Measurements from ENCODE around the gene MRPL50.

Gene MRPL50

DNA sequence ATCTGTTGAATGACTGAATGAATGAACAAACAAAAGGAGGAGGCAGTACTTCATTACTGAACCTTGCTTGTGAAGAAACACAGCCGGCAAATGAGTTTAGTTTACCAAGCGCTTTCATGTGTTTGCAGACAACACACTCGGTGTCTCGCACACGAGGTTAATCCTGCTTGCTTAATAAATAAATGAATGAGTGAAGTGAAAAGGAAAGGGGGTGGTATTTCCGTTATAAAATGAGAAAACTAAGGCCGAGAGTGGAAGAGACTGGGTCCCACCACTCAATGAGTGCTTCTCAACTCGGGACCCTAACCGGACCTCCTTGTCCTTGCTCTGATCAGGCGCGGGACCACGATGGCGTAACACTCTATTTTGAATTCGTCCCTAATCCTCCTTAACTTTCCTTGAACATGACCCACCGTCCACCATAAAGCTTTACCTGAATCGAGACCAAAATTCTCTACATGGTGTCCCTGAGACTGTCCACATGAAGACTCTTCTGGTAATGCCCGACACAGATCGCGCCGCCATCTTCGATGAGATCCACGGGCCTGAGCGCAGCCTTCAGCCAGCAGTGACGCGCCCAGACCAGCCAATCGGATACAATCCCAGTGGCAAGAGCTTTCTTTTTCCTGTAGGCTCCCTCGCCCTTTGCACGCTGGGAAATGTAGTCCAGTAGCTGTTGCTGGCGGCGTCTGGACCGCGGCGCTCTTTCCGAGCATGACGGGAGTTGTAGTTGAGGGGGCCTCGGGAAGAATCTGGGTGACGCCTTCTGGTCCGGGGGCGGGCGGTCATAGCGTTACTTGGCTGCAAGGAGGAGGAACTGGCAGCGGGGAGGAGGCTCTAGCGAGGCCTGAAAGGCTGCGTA lies at the start of gene MRPL50, which contains the start of gene ZNF189:
MRPL50 (minus strand) TSS at position 551 of the 862 bp plus-strand sequence; CDS start at position 525, 26 bp downstream.
ZNF189 (plus strand) TSS at position 784 of the 862 bp plus-strand sequence. CDS start 306 bp downstream, outside the sequence.
- peak; percentile 96 for FAIRE-seq

- FAIRE-seq, result no peak
Observed at GRCh38 chr9:101446732-101447131, 48.3 kb upstream of the MRPL50 start.

DNA sequence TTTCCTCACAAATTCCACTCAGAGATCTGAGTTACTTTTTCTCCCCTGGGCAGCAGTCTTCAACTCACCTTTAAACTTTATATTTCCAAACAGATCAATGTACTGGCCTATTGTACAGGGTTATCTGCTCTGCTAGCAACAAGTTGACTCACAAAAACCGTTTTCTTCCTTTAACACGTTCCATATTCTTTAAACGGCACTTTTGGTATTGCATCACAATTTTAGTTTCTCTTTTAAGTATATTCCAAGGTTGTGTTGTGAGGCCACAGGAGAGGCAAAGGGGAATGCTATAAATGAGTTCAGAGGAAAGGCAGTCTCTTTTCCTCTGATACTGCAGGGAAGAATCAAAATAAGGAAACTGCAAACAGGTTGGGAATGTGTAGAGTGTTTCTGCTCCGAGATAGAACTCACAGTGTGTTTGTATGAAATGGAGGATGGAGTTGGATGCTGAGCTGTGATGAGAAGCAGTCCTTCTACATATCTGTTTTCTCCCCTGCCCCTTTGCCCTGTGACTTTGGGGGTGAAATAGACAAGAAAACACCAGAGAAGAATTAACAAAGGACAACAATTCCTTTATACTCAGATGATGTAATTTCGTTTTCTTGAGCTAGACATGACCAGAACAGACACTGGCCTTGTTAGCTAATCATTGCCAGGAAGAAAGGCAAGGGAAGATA lies 47.1 kb upstream of the MRPL50 start:
- FAIRE-seq, result no peak

GRCh38 chr9:101443364-101443771 lies 45.0 kb upstream of the MRPL50 start:
- no peak for FAIRE-seq

GRCh38 chr9:101442736-101443135 lies 44.3 kb upstream of the MRPL50 start:
- no peak for FAIRE-seq

GRCh38 chr9:101442318-101442717 lies 43.9 kb upstream of the MRPL50 start:
- FAIRE-seq, result no peak

DNA sequence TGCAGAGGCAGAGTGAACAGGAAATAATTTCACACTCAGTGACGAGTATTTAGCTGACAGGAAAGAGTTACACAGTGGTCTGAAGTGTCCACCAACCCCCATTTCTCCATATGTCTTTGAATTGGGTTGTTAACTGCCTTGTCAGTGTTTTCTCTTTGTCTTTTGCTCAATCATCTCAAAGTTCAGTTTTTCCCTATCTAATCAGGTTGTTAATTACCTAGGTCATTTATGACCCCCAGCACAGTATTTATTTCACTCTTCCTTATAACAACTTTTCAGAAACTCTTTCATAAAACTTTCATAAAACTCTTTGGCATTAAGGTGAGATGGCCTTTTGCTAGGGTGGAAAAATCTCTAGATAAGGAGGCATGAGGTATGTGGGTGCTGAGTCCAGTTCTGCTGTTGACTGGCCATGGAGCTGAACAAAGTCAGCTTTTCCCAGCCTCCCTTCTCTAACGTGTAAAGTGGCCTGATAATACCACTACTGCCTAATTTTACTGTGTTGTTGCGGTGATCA lies 42.4 kb upstream of the MRPL50 start:
- no peak for FAIRE-seq

GRCh38 chr9:101438523-101438922 lies 40.1 kb upstream of the MRPL50 start:
- FAIRE-seq, result no peak

GRCh38 chr9:101437806-101438232 lies 39.4 kb upstream of the MRPL50 start:
- no peak for FAIRE-seq

DNA sequence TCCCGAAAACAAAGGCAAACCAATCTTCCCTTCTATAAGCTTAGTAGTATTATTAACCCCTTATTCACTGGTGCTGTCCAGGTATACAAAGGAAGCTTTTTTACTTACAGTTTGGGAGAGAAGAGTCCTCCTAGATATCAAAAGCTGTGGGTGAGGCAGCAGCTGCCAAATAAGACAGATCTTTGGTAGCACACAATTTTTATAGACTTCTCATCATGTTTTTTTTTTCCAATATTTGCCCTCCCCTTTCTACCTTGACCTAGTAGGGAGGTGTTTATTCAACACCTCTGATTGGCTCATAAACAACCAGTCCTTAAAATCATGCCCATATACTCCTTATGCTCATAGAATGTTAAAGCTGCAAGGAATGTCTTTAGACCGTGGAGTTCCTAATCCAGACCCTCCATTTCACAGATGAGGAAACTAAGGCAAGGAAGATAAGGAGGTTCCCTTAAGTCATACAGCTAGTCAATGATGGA lies 37.2 kb upstream of the MRPL50 start, which contains the start of gene ALDOB:
ALDOB (minus strand) TSS at position 174 of the 479 bp plus-strand sequence. CDS start 4,887 bp downstream, outside the sequence.
- no peak for FAIRE-seq

DNA sequence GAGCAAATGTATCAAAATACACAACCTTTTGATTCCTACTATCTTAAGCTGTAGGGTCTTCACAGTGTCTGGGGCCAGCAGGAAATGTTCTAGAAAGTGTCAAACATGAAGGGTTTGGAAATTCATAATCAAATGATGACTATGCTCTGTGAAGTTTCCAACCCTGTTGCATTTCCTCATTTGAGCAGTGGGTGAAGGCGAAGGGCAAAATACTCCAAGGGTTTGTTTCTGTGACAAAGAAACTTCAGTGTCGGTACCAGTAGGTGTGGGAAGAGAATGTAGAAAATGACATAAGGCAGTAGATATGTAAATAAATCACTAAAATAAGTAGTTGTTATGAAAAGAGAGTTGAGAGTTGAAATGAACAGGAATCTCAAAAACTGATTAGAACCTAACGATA lies 36.6 kb upstream of the MRPL50 start:
- no peak for FAIRE-seq

- FAIRE-seq, result no peak
Observed at GRCh38 chr9:101433229-101433628, 34.8 kb upstream of the MRPL50 start.

DNA sequence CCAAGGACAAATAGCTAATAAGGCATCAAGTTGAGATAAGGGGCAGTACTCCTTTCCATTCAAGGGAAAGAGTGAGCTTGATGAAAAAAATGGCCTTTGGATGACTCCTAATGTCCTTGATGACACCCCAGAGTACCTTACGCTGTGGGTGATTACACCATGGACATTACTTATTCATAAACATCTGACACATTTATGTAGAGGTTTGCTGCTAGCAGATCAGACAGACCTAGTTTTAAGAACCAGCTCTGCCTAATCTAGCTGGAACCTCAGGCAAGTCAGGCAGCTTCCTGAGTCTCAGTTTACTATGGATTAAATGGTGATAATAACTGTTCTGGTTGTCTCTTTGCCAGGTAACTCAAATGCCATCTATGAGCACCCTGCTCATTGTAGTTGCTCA lies 34.3 kb upstream of the MRPL50 start:
- no peak for FAIRE-seq

GRCh38 chr9:101432171-101432570 lies 33.8 kb upstream of the MRPL50 start:
- no peak for FAIRE-seq

GRCh38 chr9:101429736-101430135 lies 31.3 kb upstream of the MRPL50 start:
- FAIRE-seq, result no peak

DNA sequence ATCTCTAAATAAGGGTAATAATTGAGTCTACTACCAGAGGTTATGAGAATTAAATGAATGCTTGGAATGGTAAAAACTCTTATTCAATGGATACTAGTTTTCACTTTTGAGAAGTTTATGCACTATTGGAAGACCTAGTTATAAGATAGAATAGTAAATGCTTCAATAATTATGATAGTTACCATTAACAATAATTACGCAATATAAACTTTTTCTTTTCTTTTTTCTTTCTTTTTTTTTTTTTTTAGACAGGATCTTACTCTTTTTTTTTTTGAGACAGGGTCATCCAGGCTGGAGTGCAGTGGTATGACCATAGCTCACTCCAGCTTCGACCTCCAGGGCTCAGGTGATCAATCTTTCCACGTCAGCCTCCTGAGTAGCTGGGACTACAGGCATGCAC lies 30.5 kb upstream of the MRPL50 start:
- no peak for FAIRE-seq

DNA sequence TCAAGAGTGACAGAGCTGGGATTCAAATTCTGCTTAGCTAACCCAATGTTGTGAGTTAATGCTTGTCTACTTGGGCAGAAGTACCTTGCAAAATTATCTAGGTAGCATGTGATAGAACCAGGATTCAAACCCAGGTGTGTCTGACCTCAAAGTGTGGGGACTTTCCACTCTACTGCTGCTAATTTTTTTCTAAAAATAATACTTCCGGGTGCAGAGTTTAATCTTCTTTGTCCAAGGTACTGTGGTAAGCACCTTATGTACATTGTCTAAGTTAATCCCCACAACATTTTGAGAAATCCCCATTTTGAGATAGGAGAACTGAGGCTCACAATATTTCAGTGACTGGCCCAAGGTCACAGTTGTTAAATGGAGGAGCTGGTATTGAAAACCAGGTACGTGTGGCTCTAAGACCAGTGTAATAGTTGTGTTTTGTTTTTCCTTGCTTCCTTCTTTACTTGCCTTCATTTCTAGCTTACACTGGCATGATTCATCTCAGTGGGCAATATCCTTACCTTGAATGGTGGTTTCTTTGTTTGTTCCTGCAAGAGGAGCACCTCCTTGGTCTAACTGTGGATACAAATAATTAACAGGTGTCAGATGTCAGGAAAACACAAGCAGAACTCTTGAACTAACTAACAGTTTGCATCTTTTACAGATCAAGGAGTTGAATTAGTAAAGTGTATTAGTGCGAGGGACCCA lies 29.7 kb upstream of the MRPL50 start:
- no peak for FAIRE-seq

DNA sequence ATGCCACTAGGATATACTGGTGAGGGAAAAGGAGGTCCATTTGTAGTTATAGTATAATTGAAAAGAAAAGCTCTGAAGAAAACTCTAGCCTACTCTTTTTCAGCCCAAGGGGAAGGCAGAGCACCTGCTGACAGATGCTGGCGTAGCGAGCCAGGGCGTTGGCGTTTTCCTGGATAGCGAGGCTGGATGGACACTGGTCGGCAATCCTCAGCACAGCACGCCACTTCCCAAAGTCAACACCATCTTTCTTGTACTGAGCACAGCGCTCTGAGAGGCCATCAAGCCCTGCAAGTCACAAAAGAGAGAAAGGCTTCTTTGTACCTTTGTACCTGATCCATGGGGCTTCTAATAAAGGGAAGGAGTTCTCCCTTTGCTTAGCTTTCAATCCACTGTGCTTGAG lies 28.9 kb upstream of the MRPL50 start:
- no peak for FAIRE-seq

DNA sequence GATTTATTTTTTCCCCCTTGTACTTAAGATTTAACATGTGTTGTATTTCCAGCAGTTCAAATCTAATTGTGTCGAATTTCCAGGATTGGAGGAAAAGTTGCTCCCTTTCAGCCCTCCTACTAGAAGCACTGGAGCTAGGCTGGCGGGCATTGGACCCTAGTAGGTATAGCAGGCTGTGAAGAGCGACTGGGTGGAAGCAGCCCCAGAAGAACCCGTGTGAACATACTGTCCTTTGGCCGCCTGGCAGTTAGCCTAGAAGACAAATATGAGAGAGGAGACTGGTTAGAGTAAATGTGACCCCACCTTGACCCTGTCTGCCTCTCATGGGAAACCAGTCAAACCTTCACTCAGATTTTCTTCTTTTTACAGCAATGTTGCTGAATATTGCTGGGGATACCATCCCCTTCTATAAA lies 23.2 kb upstream of the MRPL50 start:
- no peak for FAIRE-seq

DNA sequence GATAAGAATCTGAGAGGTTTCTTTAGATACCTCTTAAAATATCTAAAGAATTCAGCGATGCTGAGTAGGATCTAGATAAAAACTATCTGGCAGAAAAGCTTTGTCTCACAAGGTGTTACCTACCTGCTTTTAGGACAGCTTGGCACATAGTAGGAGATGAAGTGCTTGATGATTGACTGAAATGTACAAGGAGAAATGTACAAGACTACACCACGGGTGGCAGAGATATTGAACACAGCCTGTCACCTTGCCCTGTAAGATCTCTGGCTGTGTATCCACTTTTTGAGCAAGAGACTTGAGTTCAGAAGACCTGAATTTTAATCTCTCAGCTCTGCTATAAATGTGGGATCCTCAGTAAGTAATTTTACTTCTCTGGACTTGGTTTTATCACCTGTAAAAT lies 21.4 kb upstream of the MRPL50 start:
- no peak for FAIRE-seq

GRCh38 chr9:101418518-101419430 lies 20.4 kb upstream of the MRPL50 start:
- no peak for FAIRE-seq

GRCh38 chr9:101417977-101418376 lies 19.6 kb upstream of the MRPL50 start:
- no peak for FAIRE-seq

Data from endometrium (tissue), 2 donors.